Right forelimb (tissue), 1 donor: ENCODE data around the gene UHRF2.
"Not testable (repeated sequence)": the region's sequence is repeated elsewhere in the genome, so short reads cannot be mapped to it uniquely, and the experiment has no call there.

Experiments used
- DNase-seq: peaks from one replicate; pipeline ENCODE4 v3.0.0-alpha.2; 2018

Gene UHRF2

DNA sequence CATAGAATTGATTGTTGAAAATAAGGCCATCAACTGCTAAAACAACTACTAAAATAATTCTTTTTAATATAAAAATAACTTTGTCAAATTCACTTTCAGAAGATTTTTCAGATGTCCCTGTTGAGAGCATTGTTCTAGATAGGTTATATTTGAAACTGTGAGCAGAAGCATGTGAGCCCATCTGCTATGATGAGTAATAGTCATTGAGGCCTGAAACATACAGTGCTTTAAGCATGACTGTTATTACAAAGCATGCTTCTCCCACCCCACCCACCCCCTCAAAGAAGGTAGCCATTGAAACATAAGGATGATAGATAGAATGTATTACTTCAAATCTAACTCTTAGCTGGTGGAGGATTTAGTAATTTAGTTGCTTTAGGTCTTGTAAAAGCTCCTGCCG is 86.0 kb downstream of the UHRF2 start:
- no peak for DNase-seq

DNA sequence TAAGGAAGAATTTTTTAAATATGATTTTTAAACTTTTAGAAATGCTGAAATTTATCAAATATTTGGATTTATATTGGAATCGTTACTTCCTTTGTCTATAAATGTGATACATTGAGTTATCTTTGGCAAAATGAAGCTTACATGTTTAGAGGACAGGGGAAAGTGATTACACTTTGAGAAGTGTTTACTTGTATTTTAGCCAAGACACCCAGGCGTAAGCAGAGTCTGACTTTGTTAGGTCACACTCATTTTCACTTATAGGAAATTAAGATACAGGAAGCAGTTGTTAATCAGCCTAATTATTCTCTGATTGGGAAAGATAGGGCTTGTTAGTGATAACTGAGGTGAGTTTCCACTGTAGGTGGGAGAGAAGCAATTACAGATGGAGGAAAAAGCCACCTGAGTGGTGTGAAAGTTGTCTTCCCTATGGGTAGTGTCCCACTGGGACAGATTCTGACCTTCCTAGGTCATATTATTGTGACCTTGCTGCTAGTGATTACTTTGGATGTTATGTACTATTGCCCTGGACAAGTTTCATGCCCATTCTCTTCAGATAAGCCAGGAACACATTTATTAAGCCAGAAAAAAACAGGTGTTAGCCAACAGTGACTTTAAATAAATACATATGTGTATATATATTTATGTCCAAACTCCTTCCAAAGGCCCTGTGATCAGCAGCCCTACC is 88.7 kb downstream of the UHRF2 start:
- DNase-seq = no peak

DNA sequence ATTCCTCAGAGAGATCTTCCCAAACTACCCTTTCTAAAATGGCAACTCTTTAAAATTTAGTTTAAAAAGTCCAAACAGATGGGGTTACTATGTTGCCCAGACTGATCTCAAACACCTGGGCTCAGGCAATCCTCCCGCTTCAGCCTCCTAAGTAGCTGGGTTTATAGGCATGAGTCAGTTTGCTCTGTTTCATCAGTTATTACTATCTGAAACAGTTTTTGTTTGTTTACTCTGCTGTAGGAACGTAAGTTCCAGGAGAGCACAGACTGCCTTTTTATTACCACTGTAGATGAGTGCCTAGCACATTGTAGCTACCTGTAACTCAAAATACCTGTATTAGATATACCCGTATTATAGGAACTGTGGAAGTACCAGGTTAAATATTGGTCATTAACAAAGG is 89.4 kb downstream of the UHRF2 start:
- DNase-seq = no peak

- DNase-seq = no peak
These were observed 93.6 kb downstream of the UHRF2 start for GRCh38 chr9:6506571-6506970.

GRCh38 chr9:6512085-6512657 is 99.2 kb downstream of the UHRF2 start:
- no peak for DNase-seq

DNA sequence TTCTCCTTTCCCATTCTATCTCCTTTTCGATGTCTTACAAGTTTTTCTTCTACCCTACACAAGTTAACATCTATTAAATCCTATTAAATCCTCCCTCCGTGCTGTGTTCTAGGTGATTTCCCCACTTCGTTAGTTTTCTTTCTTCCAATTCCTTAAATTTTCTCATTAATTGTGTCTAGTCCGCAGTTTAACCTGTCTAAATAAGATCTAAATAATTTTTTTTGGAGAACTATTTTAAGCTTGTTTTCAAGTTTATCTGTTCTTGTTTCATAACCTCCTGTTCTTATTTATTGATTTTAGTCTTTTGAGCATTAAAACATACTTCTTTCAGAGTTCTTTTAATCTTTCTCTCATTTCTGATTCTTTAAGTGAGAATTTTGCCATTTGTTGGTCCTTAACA is 109.3 kb downstream of the UHRF2 start:
- DNase-seq = no peak

DNA sequence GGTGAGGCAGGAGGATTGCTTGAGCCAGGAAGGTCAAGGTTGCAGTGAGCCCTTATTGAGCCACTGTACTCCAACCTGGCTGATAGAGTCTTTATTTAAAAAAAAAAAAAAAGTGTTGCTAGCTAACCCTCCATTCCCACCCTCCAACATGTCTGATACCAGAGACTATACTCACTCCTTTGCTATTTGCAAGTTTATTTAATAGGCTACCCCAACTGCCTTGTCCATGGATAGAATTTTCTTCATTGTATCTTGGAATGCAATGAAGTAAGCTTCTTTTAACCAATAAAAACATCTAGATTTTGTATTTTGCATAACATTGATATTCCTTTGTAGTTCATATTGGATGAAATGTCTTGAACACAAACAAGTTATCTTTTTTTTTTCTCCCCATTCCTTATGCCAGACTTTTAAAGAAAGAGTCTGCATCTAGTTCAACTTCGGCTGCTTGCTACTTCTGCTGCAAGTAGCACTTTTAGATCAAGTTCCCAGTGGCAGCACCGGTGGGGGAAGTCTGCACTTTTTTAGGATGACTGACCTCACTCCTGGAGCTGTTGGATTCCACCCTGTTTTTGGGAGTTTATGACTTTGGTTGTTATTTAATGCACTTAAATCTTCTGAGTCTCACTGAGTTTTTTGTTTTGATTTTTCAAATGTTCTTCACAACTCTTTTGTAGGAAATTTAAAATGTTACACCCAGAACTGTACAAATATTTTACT is 112.5 kb downstream of the UHRF2 start:
- no peak for DNase-seq

GRCh38 chr9:6535594-6535993 is 122.6 kb downstream of the UHRF2 start:
- DNase-seq = no peak

GRCh38 chr9:6538666-6539071 is 125.7 kb downstream of the UHRF2 start:
- DNase-seq = no peak

DNA sequence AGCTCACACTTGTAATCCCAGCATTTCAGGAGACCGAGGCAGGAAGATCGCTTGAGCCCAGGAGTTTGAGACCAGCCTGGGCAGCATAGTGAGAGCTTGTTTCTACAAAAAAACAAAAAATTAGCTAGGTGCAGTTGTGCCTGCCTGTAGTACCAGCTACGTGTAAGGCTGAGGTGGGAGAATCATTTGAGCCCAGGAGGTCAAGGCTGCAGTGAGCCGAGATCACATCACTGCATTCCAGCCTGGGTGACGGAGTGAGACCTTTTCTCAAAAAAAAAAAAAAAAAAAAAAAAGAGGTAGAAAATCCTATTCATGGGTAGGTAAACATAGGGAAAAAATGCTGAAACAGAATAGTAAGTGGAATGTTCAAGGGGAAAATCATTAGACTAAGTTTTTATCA is 129.6 kb downstream of the UHRF2 start:
- not testable (repeated sequence) for DNase-seq

- DNase-seq = no peak
These were observed 130.2 kb downstream of the UHRF2 start for GRCh38 chr9:6543204-6543603.

- DNase-seq = no peak
These were observed 132.2 kb downstream of the UHRF2 start for GRCh38 chr9:6545017-6545691.

- DNase-seq = no peak
These were observed 136.3 kb downstream of the UHRF2 start for GRCh38 chr9:6549106-6549800.

GRCh38 chr9:6551136-6551535 is 138.1 kb downstream of the UHRF2 start:
- no peak for DNase-seq

DNA sequence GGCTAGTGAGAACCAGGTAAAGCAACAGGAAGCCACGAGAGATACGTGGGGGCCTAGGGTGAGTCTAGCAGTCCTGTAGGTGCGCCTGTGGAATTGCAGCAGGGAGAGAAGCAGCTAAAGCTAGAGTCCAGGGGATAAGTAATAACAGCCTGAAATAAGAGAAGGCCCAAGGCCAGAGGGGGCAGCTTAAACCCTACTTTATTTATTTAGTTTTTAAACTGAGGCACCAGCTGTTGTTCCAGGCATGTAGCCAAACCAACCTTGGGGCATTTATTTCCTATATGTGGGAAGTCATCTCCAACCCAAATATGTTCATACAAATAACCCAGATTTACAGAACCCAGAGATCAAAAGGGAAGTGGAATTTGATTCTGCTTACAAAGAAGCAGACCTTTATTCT is 139.0 kb downstream of the UHRF2 start:
- no peak for DNase-seq

GRCh38 chr9:6552498-6553121 is 139.6 kb downstream of the UHRF2 start:
- peak; percentile 47 for DNase-seq

- DNase-seq = no peak
These were observed 140.9 kb downstream of the UHRF2 start for GRCh38 chr9:6553866-6554265.
